Stimulated activated CD4-positive, alpha-beta T cell treated with anti-CD3 and anti-CD28 coated beads, Interleukin-4, amount 100 ng/mL, for 24 hours (primary cell): ENCODE data around the gene IRF2BPL.

Experiments
- DNase-seq: peaks from one replicate; pipeline ENCODE4 v3.0.0-alpha.2; 2020

IRF2BPL gene

DNA sequence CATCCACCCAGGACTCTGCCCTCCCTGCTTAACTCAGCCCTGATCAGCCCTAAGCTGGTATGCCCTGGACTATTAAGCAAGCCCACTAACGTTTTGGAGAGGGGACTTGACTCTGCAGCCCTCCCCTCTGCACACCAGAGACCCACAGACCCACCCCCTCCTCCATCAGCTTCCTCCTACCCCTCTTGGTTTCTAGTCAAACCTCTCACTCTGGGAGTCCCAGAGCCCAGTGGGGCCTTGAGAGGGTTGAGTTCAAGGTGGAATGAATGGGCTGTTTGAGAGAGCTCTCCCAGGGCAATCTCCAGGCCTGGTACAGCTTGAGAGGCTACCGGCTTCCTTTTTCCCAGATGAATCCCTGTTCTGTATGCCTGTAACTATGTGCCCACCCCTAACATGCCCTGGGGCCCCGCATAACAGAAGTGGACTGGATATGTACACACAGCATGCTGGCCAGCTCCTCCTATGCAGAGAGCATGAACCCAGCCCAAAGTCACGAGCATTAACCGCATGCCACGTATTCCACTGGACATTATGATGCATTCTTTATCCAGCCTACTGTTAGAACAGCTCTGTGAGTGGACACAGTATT lies 43.6 kb downstream of the IRF2BPL start:
- DNase-seq: no peak

DNA sequence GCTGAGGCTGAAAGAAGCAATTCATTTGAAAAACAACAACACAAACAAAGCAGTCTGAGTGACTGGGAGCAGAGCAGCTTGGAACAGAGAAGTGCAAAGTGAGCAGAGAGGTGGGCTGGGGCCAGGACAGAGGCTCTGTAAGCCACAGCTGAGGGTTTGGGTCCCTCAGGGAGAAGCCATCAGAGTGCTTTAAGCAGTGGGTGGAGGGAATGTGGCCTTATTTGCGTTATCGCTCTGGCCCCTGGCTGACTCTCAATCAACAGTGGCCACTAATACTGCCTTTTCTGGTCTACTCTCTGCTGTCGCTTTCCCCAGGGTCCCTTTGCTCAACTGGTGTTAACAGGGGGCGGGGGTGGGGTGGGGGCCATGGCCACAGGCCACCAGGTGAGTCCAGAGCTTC lies 44.2 kb downstream of the IRF2BPL start:
- DNase-seq: no peak

DNA sequence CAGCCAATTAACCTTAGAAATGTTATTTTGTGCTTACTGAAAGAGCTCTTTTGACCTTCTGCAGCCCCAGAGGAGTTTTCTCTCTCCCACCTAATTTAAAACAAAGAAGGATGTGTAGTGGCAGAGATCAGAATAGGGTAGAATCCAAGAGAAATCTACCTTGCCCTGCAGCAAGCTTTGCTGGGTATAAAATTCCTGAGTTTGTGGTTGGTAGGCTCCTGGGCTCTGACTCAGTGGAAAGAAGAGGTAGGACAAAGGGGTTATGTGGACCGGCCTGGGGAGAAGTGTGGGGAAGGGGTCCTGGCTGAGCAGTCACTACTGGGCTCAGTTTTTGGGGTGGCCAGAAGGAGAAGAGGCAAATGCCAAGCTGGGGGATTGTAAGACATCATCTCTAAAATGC lies 46.8 kb downstream of the IRF2BPL start:
- DNase-seq: no peak

- peak; percentile 87 for DNase-seq
Measured at GRCh38 chr14:76977793-76978720, 50.5 kb downstream of the IRF2BPL start.

DNA sequence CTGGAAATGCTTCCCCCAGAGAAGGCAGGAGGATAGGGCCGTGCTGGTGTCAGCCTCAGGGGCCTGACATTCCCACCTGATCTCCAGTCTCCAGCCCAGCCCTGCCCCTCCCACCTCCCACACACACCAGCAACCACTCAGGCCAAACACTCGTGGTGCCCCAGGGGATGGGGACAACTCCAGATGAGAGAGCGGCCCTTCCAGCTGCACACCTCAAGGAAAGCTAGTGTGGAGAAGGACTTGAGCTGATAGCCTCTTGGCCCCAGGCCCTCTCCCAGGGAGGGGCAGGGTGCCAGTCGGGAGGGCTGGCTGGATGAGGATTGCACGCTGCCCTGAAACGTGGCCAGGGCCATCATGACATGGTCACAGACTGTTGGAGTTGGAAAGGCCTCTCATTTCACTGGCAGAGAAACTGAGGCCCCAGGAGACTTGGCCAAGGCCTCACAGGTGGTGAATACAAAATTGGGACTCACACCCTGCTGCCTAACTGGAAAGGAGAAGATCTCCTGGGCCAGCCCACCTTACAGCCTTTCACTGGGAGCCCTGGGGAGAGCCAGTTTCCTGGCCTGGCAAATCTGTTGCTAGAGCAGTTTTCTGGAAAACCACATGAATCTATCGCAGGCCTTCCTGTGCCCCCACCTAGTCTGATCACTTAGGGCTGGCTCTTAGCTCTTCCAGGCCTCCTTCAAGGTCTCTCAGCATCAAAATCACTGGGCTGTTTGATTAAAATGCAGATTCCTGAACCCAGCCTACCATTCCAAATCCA lies 52.1 kb downstream of the IRF2BPL start:
- DNase-seq: no peak

GRCh38 chr14:76975812-76976211 lies 52.7 kb downstream of the IRF2BPL start:
- DNase-seq: no peak

DNA sequence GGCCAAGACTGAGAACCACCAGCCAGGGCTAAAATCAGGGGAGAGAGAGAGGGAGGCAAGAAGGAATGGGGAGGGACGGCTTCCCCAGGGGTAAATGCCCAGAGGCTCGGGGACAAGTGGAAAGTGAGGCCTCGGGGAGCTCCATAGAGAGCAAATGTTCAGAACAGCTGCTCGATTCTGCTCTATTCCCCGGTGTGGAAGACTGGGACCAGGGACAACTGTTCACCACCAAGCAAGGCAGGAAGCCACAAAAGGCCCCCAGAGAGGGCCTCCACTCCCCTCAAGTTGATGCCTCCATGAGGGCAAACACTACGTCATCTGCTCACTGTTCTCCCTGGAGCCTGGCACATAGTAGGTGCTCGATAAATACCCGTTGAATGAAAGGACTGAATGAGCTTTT lies 53.5 kb downstream of the IRF2BPL start:
- no peak for DNase-seq
